ENCODE measurements around the gene ADNP2. TPM values are rescaled to one million over a fixed set of nuclear protein-coding genes. Genes with fewer than 3 reads are reported as not detected.

Gene ADNP2
- total RNA-seq, 1 experiment from 2014 or later: 14.3 TPM

DNA sequence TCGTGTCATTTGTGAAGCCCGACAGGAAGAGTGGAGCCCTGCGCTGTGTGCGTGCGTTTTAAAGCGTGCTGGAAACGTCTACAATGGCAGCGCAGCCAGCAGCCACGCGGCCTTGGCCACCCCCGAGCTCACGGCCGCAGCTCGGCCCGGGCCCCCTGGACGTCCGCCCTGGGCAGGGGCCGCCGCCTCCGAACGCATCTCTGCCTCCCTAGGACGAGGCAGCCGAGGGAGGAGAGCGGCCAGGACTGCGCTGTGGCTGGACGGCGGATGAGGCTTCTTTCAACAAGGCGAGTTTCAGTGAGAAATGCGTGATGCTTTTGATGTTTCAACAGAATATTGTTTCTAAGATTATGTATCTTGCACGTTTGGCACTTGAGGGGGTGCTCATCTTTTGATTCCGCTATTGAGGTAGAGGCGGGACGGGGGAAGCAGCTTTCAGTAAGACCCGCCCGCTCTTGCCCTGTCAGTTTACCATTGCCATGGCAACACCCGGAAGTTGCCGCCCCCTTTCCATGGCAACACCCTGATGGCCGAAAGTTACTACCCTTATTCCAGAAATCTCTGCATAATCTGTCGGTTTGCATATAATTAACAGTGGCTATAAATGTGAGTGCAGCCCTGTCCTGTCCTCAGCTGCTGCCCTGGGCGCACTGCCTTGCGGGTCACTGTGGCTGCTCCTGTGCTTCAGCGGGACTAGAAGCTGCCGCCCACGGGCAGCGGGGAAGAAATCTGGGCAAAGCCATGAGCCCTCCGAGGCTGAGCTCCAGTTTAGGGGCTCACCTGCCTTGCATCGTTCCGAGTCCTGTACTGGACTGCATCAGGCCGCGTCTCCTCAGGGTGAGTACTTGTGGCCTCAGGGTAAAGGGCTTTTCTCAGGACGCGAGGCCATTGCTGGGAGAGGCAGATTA, 38.6 kb downstream of the ADNP2 start:
- H3K4me3 Mint-ChIP-seq (ENCODE audit: low read depth, unreplicated experiment): peak overlapping the region; percentile 68
- CTCF ChIA-PET: no interaction called here
- H3K27me3 Mint-ChIP-seq (ENCODE audit: unreplicated experiment): no peaks in the 10 kb centered on the region
- TF ChIP-seq, protein P1, sequence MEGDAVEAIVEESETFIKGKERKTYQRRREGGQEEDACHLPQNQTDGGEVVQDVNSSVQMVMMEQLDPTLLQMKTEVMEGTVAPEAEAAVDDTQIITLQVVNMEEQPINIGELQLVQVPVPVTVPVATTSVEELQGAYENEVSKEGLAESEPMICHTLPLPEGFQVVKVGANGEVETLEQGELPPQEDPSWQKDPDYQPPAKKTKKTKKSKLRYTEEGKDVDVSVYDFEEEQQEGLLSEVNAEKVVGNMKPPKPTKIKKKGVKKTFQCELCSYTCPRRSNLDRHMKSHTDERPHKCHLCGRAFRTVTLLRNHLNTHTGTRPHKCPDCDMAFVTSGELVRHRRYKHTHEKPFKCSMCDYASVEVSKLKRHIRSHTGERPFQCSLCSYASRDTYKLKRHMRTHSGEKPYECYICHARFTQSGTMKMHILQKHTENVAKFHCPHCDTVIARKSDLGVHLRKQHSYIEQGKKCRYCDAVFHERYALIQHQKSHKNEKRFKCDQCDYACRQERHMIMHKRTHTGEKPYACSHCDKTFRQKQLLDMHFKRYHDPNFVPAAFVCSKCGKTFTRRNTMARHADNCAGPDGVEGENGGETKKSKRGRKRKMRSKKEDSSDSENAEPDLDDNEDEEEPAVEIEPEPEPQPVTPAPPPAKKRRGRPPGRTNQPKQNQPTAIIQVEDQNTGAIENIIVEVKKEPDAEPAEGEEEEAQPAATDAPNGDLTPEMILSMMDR (IDR thresholded peaks at IDR 0.05; ENCODE audit: unreplicated experiment): no peak
- no TSS peak for BruUV-seq (replicated peaks)
- H3K9me3 Mint-ChIP-seq (ENCODE audit: low read depth, unreplicated experiment): no peaks in the 10 kb centered on the region
- H3K27ac Mint-ChIP-seq (ENCODE audit: unreplicated experiment): no peak overlapping the region
- peaks cover 15% of the 10 kb centered on the region for H3K36me3 Mint-ChIP-seq (ENCODE audit: insufficient read depth, unreplicated experiment)
- DNase-seq: peak; percentile 59
- no peaks in the 10 kb centered on the region for H3K4me1 Mint-ChIP-seq (ENCODE audit: low read depth, unreplicated experiment)
- intact Hi-C loops (cut with micrococcal nuclease; ENCODE audit: unreplicated experiment): loop anchor here (10.0 kb wide), 1 partner anchor 113 kb away; the partner anchor contains the start of gene RBFA

GRCh38 chr18:80148326-80149199, 39.5 kb downstream of the ADNP2 start:
- Mint-ChIP-seq H3K27me3 (ENCODE audit: unreplicated experiment) (no peaks in the 10 kb centered on the region), H3K27ac (ENCODE audit: unreplicated experiment) (no peak overlapping the region), H3K4me1 (ENCODE audit: low read depth, unreplicated experiment) (no peaks in the 10 kb centered on the region), H3K4me3 (ENCODE audit: low read depth, unreplicated experiment) (peak overlapping the region; percentile 68), H3K36me3 (ENCODE audit: insufficient read depth, unreplicated experiment) (peaks cover 15% of the 10 kb centered on the region), H3K9me3 (ENCODE audit: low read depth, unreplicated experiment) (no peaks in the 10 kb centered on the region)
- TF ChIP-seq, protein P1 (IDR thresholded peaks at IDR 0.05; ENCODE audit: unreplicated experiment): no peak
- DNase-seq: no peak
- BruUV-seq (replicated peaks): TSS peak; percentile 61
- intact Hi-C loops (cut with micrococcal nuclease; ENCODE audit: unreplicated experiment): loop anchor here (10.0 kb wide), 1 partner anchor 114 kb away; the partner anchor contains the start of gene RBFA
- CTCF ChIA-PET: no interaction called here

GRCh38 chr18:80149667-80150066, 40.6 kb downstream of the ADNP2 start:
- BruUV-seq (replicated peaks): no TSS peak
- TF ChIP-seq, protein P1 (IDR thresholded peaks at IDR 0.05; ENCODE audit: unreplicated experiment): no peak
- DNase-seq: no peak
- CTCF ChIA-PET: no interaction called here
- Mint-ChIP-seq H3K4me1 (ENCODE audit: low read depth, unreplicated experiment) (no peaks in the 10 kb centered on the region), H3K36me3 (ENCODE audit: insufficient read depth, unreplicated experiment) (peaks cover 15% of the 10 kb centered on the region), H3K9me3 (ENCODE audit: low read depth, unreplicated experiment) (no peaks in the 10 kb centered on the region), H3K4me3 (ENCODE audit: low read depth, unreplicated experiment) (no peak overlapping the region), H3K27me3 (ENCODE audit: unreplicated experiment) (no peaks in the 10 kb centered on the region), H3K27ac (ENCODE audit: unreplicated experiment) (no peak overlapping the region)
- intact Hi-C loops (cut with micrococcal nuclease; ENCODE audit: unreplicated experiment): loop anchor here (10.0 kb wide), 1 partner anchor 115 kb away; the partner anchor contains the start of gene RBFA

- peak; percentile 12 for DNase-seq
- Mint-ChIP-seq H3K27ac (ENCODE audit: unreplicated experiment) (no peak overlapping the region), H3K4me1 (ENCODE audit: low read depth, unreplicated experiment) (no peaks in the 10 kb centered on the region), H3K36me3 (ENCODE audit: insufficient read depth, unreplicated experiment) (no peaks in the 10 kb centered on the region), H3K9me3 (ENCODE audit: low read depth, unreplicated experiment) (no peaks in the 10 kb centered on the region), H3K4me3 (ENCODE audit: low read depth, unreplicated experiment) (no peak overlapping the region), H3K27me3 (ENCODE audit: unreplicated experiment) (no peaks in the 10 kb centered on the region)
- intact Hi-C loops (cut with micrococcal nuclease; ENCODE audit: unreplicated experiment): no loop called here
- TF ChIP-seq, protein P1 (IDR thresholded peaks at IDR 0.05; ENCODE audit: unreplicated experiment): no peak
- no TSS peak for BruUV-seq (replicated peaks)
- CTCF ChIA-PET: no interaction called here
These were observed 45.2 kb downstream of the ADNP2 start for GRCh38 chr18:80154293-80154692.
